Measurements from ENCODE around the gene CAPN13. TPM values are rescaled to one million over a fixed set of nuclear protein-coding genes. Genes with fewer than 3 reads are reported as not detected.

The CAPN13 gene
- total and polyA plus RNA-seq, 10 of the 15 experiments (the other 5 are each of a cell fraction or from before 2014, with no cell fraction given), result 0.03 to 0.10 (median 0.06) TPM; not detected in 7

GRCh38 chr2:30847841-30848240 lies 40.6 kb upstream of the CAPN13 start:
- DNase-seq (ENCODE audit: low read depth, low spot score), result no peak
- ChIA-PET SMC1A (ENCODE audit: uncharacterized antibody, unreplicated experiment) (no interaction called here), POLR2A (no interaction called here), CTCF (interaction anchor here (1.0 kb wide), 1 partner anchor 14 kb away, joined by 4 read pairs; no protein-coding TSS in a partner anchor), RAD21 (ENCODE audit: unreplicated experiment) (no interaction called here)
- Histone ChIP-seq H3K4me2 (ENCODE audit: control insufficient read depth, insufficient read depth) (no peak overlapping the region), H3K27ac (ENCODE audit: control insufficient read depth, insufficient read depth) (no peak overlapping the region), H3K4me3 (no peak overlapping the region), H3K27me3 (replicated peaks in 1 of 2; ENCODE audit: control insufficient read depth in 2 of 2, insufficient read depth in 2 of 2, low read length in 1 of 2) (no peaks in the 10 kb centered on the region), H2AFZ (ENCODE audit: control insufficient read depth, low read depth, low read length) (no peak overlapping the region), H3K36me3 (ENCODE audit: control insufficient read depth in 2 of 2, insufficient read depth in 2 of 2, low read length in 1 of 2) (no peaks in the 10 kb centered on the region), H4K20me1 (ENCODE audit: control insufficient read depth, insufficient read depth) (no peaks in the 10 kb centered on the region), H3K9ac (ENCODE audit: control insufficient read depth, insufficient read depth, low read length) (no peak overlapping the region), H3K9me3 (replicated peaks; ENCODE audit: control insufficient read depth, insufficient read depth, low read length) (no peaks in the 10 kb centered on the region), H3K79me2 (ENCODE audit: control insufficient read depth, insufficient read depth, low read length) (no peaks in the 10 kb centered on the region), H3K4me1 (ENCODE audit: control insufficient read depth, insufficient read depth, low read length) (no peaks in the 10 kb centered on the region)
- no peak for FAIRE-seq
- in situ Hi-C loops (cut with MboI) (no loop called here), intact Hi-C loops (cut with micrococcal nuclease; ENCODE audit: unreplicated experiment) (no loop called here)
- no peak for ATAC-seq
- BruUV-seq (replicated peaks), result no TSS peak
- TF ChIP-seq YY1 (IDR thresholded peaks at IDR 0.05; ENCODE audit: low read depth, low read length) (no peak), CEBPB (IDR thresholded peaks at IDR 0.05; ENCODE audit: borderline replicate concordance in 1 of 2, low read depth in 2 of 2, low read length in 2 of 2) (no peak), CHD1 (IDR thresholded peaks at IDR 0.05; ENCODE audit: low read depth, low read length) (no peak), RAD21 (IDR thresholded peaks at IDR 0.05; ENCODE audit: insufficient read depth, low read depth, low read length) (no peak), GATAD2B (conservative IDR thresholded peaks at IDR 0.05; ENCODE audit: low read depth) (no peak), E4F1 (IDR thresholded peaks at IDR 0.05; ENCODE audit: borderline replicate concordance, partially characterized antibody) (no peak), CREB1 (IDR thresholded peaks at IDR 0.05; ENCODE audit: low read depth) (no peak), ZNF592 (IDR thresholded peaks at IDR 0.05) (no peak), GABPA (IDR thresholded peaks at IDR 0.05; ENCODE audit: low read depth) (no peak), YBX1 (IDR thresholded peaks at IDR 0.05) (no peak), RB1 (IDR thresholded peaks at IDR 0.05; ENCODE audit: borderline replicate concordance) (no peak), FOS (IDR thresholded peaks at IDR 0.05; ENCODE audit: borderline replicate concordance, extremely low read depth, insufficient read length) (no peak), CHD2 (IDR thresholded peaks at IDR 0.05; ENCODE audit: borderline replicate concordance, low read depth, low read length) (no peak), ZBTB40 (IDR thresholded peaks at IDR 0.05; ENCODE audit: borderline replicate concordance) (no peak)

All from GM12878 (cell line).